Measurements from ENCODE around the gene SCUBE2.
"Not testable (repeated sequence)": the region's sequence is repeated elsewhere in the genome, so short reads cannot be mapped to it uniquely, and the experiment has no call there.

The SCUBE2 gene

DNA sequence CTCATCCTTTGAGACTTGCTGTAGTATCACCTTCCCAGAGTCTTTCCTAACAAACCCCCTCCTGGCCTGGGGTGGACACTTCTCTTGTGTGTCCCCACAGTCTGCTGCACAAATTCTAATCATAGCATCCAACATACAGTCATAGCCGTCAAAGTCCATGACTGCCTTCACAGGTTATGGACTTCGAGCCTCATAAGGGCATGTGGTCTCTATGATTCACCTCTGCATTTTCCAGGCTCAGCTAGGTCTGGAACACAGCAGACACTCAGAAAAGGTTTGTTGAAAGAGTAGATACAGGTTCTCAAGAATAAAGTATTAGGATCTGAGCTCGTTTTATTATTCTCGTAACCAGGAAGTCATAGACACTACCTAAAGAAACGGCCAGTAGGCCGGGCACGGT, 13.2 kb upstream of the SCUBE2 start:
- no peak for DNase-seq (ENCODE audit: low read depth in 2 of 2)

DNA sequence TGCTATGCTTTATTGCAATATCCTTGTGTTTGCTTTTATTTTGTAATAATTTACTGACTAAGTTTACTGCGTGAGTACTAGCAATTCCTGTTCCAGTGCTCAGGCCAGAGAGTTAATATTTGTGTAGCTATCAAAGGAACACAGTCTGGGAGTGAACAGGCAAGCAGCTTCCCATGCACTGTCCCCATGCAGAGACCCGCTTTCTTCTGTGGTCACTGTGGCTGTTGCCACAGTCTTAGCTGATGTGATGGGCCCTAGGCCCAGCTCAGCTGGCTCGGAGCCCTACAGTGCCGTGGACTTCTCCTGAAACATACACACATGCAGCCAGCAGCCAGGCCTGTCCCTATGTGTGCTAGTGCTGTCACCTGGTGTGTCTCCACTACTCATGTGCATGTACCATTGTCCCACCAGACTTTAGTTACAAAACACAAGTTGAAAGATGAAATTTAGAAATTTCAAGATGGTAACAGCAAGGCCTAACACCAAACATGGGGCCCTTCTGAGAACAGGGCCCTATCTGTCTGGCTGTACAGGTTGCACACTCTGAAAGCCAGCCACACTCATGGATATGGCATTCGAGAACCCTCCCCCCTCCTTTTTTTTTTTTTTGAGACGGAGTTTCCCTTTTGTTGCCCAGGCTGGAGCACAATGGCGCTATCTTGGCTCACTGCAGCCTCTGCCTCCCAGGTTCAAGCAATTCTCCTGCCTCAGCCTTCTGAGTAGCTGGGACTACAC, 12.3 kb upstream of the SCUBE2 start:
- DNase-seq (ENCODE audit: low read depth in 2 of 2), result no peak

DNA sequence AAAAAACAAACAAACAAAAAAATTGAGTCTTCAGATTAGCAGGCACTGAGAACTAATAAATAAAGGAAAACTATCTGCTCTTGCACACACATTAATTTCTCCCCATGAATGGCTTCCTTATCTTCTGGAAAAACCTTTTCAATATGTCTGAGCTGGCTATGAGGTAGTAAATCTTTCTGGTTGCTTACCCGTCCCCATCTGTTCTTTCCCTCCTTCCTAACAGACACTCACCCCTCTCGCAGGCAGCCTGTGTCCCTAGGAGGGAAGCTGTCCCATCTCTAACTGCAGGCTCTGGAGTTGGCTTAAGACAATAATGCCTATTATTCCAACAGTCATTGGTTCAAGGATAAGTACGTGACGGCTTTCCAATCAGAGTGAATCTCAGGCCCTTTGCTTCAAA, 8.2 kb upstream of the SCUBE2 start:
- DNase-seq (ENCODE audit: low read depth in 2 of 2), result no peak

DNA sequence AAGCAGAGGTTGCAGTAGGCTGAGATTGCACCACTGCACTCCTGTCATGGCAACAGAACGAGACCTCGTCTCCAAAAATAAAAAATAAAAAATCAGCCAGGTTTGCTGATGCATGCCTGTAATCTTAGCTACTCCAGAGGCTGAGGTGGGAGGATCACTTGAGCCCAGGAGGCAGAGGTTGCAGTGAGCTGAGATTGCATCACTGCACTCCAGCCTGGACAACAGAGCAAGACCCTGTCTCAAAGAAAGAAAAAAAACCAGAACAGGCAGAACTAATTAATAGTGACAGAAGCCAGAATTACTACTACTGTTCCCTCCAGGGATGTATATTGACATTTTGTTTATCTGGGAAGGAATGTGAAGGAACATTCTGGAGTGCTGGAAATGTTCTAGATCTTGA, 7.1 kb upstream of the SCUBE2 start:
- DNase-seq (ENCODE audit: low read depth in 2 of 2), result not testable (repeated sequence)

DNA sequence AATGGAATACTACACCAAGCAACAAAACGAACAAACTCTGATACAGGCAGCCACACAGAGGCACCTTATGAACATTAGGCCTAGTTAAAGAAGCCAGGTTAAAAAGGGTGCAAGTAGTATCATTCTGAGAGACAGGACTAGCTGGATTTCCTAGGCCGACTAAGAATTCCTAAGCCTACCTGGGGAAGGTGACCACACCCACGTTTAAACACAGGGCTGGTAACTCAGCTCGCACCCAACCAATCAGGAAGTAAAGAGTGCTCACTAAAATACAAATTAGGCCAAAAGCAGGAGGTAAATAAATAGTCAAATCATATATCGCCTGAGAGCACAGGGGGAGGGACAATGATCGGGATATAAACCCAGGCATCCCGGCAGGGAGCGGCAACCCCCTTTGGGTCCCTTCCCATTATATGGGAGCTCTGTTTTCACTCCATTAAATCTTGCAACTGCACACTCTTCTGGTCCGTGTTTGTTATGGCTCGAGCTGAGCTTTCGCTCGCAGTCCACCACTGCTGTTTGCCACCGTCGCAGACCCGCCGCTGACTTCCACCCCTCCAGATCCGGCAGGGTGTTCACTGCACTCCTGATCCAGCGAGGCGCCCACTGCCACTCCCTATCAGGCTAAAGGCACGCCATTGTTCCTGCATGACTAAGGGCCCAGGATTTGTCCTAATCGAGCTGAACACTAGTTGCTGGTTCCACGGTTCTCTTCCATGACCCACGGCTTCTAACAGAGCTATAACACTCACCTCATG, 6.0 kb upstream of the SCUBE2 start:
- not testable (repeated sequence) for DNase-seq (ENCODE audit: low read depth in 2 of 2)

DNA sequence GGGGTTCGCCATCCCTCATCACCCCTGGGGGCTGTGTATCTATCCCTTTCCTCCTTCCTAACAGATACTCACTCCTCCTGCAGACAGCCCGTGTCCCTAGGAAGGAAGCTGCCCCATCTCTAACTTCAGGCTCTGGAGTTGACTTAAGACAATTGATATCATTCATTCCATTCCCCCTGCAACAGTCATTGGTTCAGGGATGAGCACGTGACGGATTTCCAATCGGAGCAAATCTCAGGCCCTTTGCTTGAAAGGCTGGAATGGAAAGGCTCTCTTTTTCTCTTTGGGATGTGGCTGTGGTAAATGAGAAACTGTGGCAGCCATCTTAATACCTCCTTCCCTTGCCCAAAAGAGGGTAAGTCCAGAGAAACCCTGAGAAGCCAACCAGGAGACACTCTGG, 5.0 kb upstream of the SCUBE2 start:
- no peak for DNase-seq (ENCODE audit: low read depth in 2 of 2)

DNA sequence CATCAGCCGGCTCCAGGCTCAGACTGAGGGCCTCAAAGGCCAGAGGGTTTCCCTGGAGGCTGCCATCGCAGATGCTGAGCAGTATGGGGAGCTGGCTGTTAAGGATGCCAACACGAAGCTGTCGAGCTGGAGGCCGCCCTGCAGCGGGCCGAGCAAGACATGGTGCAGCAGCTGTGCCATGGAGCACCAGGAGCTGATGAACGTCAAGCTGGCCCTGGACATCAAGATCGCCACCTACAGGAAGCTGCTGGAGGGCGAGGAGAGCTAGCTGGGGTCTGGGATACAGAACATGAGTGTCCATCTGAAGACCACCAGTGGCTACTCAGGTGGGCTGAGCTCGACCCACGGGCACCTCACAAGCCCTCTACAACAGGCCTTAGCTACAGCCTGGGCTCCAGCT, 4.0 kb upstream of the SCUBE2 start:
- DNase-seq (ENCODE audit: low read depth in 2 of 2), result no peak

DNA sequence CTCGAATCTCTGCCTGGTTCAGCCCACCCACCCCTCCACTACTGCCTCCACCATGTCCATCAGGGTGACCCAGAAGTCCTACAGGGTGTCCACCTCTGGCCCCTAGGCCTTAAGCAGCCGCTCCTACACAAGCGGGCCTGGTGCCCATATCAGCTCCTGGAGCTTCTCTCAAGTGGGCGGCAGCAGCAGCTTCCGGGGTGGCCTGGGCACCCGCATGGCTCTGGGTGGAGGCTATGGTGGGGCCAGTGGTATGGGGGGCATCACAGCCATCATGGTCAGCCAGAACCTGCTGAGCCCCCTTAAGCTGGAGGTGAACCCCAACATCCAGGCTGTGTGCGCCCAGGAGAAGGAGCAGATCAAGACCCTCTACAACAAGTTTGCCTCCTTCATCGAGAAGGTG, 3.0 kb upstream of the SCUBE2 start:
- DNase-seq (ENCODE audit: low read depth in 2 of 2), result no peak

DNA sequence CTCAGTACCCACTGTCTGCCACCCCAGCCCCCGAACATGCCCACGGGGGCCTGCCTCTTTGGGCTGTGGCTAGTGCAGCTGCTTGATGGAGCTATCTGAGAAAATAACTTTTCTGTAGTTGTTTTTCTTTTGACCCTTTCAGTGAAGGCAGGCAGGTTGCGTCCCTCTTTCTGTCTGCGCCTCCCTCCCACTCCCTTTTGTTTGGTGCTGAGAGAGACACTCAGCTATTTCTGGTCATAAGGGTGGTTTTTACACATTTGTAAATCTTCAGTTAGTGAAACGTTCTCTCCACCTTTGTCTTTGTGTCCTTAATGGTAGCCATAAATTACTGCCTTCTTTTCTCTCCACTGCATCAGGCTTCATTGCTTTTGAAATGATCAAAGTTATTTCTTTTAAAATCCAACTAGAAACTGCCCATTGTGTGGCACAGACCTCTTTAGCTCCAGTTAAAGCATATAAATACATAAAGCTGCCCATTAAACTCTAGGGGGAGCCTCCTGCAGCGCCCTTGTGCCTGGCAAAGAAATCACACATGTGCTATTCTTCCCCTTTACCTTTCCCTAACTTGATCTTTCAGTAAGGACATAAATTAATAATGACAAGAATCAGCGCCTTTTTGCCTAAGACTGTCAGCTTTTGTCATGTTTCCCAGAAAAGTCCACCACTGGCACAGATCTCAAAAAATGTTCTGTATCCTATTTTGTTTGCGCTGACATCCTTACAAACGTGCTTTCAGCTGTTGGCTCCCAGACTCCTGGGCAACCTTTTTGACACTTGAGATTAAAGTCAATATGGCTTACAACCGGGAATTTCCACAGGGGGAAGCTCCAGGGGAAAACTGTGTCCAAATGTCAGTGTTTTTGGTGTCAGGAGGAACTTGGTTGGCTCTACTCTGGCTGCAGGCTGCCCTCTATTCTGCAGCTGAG, 1.7 kb upstream of the SCUBE2 start:
- DNase-seq (ENCODE audit: low read depth in 2 of 2), result no peak

DNA sequence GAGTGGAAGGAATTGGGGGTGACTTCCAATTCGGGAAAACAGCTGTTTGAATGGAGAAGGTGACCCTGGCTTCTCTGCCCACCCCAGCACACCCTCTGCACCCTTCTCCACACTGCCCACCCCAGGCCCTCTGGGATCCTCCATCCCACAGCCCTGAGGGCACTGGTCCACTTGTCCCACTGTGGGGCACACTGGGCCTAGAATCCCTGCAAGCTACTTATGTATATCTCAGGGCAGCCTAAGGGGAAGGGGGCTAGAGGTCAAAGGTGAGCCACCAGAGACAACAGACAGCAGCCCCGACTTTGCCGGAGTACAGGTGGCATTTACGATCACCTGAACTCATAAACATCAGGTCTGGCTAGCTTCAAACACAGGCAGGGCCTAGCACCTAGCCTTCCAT, 673 bp upstream of the SCUBE2 start:
- DNase-seq (ENCODE audit: low read depth in 2 of 2), result no peak

DNA sequence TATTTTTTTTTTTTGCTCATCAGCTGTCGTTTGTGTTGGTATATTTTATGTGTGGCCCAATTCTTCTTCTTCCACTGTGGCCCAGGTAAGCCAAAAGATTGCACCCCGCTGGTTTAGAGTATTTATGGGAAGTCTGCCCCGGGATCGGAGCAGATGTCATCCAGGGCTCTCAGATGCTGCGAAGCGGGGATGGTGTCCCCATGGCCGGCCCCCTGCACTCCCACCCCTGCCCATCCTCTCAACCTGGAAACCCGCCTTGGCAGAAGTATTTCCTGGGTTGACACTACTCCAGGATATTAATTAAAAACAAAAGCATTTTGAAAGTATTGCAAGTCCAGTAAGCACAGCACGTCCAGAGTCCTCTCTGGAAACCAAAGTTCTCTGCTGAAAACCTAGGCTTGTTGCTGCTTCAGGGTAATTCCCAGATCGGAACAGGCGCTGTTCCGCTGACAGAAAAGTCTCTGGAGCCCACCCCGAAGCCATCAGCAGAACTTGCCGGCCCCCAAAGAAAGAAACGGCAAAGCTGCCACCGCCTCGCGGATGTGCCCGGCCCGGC, 833 bp downstream of the SCUBE2 start:
- DNase-seq (ENCODE audit: low read depth in 2 of 2), result no peak

DNA sequence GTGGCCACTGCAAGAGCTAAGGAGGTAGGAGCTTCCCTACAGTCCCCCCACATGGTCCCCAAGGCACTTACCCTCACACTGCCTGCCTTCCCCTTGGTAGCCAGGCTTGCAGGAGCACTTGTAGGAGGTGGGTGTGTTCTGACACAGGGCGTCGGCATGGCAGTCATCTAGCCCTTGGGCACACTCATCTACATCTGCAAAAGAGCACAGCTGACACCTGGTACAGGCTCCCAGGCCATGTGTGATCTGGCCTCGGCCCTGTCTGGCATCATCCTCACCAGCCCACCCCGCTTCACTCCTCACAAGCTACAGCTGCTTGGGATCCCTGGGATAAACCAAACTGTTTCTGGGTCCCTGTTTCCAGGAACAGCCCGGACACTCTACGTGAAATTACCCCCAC, 1.8 kb downstream of the SCUBE2 start:
- no peak for DNase-seq (ENCODE audit: low read depth in 2 of 2)

DNA sequence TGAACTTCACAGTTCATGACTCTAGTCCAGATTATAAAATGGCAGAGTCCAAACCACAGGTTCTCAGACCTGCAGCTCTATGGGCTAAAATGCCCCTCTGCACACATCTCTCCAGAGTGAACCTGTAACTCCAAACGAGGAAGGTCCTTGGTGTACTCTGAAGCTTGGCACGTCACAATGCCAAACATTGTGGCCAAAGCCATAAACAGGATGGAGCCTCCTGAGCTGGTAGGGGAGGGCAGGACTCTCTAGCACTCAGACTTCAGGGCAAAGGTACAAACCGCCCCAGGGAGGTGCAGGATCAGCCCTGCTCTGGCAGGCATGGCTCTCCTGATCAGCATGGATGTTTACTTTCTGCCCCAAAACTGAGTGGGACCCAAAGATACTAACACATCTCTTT, 2.3 kb downstream of the SCUBE2 start:
- DNase-seq (ENCODE audit: low read depth in 2 of 2), result no peak

DNA sequence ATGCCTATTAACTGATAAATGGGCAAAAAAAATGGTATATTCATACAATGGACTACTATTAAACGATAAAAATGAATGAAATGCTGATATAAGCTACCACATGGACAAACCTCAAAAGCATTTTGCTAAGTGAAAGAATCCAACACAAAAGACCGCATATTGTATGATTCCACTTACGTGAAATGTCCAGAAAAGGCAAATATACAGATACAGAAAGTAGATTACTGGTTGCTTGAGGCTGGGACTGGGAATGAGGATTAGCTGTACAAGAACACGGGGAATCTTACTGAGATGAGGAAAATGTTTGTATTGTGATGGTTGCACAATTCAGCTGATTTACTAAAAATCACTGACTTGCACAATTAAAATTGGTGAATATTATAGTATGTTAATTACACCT, 8.8 kb downstream of the SCUBE2 start:
- DNase-seq (ENCODE audit: low read depth in 2 of 2), result no peak

DNA sequence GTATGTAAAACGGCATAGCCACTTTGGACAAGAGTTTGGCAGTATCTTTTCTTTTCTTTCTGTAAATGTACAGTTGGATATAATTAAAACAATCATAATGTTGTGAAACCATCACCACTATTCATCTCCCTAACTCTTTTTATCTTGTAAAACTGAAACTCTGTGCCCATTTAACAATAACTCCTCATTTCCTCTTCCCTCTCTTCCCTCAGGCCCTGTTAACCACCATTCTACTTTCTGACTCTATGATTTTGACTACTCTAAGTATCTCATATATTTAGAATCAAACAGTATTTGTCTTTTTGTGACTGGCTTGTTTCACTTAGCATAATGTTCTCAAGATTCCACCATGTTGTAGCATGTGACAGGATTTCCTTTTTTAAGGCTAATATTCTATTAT, 10.2 kb downstream of the SCUBE2 start:
- DNase-seq (ENCODE audit: low read depth in 2 of 2), result no peak

DNA sequence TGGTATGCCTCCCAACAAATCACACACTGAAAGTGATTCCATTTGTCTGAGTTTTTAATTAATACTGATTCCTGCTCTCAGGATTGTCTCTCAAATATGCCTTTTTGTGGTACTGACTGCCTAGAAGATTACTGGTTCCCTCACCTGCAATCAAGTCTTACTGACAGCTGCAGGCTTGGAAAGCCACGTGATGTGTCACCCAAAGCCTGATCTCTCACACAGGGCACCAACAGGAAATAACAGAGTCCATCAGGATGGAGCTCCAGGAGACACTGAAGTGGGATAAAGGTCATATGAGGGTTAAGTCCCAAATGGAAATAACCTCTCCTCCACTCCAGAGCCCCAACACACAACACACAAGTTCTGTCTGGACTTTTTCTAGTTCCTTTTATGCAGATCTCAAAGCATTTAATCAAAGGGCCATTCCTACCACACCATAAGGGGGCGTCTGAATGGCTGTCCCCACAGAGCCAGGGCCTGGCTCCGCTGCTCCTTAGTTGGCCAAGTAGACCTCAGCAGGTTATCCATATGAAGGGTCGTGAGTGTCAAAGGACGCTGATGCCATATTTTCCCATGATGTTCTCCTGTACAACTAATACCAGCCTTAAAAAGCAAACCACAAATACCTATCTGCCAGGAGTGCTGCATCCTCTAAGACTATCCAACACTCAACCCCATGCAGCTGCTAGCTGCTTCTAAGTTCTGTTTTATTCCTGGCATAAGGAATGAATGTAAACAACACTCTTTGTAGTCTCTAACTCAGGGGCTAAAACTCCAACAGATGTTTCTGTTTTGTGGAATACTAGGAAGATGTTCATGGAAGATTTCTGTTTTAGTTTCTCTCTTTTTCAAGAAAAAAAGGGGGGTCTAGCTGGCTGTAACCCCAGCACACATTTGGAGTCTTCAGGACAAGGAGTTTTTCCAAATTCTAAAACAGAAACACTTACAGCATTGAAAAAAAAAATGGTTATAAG, 13.0 kb downstream of the SCUBE2 start:
- no peak for DNase-seq (ENCODE audit: low read depth in 2 of 2)

DNA sequence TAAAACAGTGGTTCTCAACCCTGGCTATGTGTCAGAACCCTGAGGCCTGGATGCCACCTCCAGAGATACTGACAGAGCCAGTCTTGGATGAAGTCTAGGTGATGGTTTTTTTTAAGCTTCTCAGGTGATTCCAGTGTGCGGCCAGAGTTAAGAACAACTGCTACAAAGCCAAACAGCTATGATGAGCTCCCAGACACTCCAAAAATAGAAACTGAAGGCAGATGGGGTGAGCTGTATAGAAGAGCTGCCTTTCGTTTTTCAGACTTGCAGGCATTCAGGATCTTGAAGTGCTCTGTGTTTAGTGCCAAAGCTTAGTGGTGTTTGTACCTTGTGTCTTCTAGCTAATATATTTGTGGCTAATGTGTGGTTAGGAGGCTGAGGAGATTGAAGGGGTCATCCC, 14.2 kb downstream of the SCUBE2 start:
- DNase-seq (ENCODE audit: low read depth in 2 of 2), result no peak

DNA sequence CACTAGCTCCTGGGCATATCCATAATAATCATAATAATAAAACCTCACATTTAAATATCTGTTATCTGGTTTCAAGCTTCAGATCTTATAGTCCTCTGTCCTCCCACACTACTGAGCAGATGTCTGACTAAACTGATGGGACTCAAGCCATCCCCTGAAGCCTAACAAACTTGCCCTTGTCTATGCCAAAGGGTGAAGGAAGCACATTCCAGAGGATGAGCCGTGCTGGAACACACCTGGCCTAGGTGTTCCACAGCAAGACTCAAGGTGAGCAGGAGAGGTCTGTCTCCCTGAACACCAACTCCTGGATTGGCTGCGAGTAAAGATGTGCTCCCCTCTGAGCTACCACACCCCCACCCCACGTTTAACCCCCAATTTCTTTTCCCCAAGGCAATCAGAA, 14.7 kb downstream of the SCUBE2 start:
- DNase-seq (ENCODE audit: low read depth in 2 of 2), result no peak

DNA sequence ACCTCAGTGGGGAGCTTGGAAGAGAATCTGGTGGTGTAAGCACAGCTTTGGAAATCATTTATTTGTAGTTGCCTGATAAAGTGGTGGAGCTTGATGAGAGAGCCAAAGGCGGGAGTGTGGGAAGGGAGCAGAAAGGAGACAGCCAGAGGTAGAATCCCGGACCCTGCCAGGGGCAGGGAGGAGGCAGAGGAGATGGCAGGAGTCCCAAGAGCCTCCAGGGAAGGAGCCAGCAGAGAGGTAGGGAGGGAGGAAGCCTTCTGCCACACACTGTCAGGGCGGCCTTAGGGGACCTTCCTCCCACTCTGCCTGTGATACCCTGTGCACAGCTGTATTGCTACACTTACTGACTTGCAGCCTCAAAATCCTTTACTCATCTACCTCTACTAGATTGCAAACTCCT, 15.4 kb downstream of the SCUBE2 start:
- DNase-seq (ENCODE audit: low read depth in 2 of 2), result no peak

DNA sequence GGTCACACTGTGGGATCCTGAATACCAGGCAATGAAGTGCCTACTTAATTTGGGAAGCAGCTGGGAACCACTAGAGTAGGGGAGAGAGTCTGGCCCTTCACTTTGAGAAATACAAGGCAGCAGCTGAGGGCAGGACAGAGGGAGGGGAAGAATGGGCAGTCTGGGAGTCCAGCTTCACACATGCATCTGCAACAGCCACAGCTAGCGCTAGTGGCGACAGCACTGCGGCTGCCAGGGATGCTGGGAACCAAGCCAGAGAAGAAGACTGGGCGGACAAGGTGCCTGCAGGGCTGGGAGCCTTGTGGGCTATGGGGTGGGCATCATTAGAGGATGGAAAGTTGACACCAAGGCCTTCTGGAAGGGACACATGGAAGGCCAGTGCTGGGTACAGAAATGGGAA, 15.8 kb downstream of the SCUBE2 start:
- no peak for DNase-seq (ENCODE audit: low read depth in 2 of 2)
